Measurements from ENCODE around the gene CHD2.

- no peak for TF ChIP-seq POLR2AphosphoS5 (IDR thresholded peaks at IDR 0.05; ENCODE audit: low read depth, low read length)
- TF ChIP-seq TAF1 (IDR thresholded peaks at IDR 0.05; ENCODE audit: borderline replicate concordance, insufficient read depth, low read length), result no peak
- TF ChIP-seq SIN3A (IDR thresholded peaks at IDR 0.05; ENCODE audit: borderline replicate concordance, insufficient read depth, low read length), result no peak
- TF ChIP-seq REST (IDR thresholded peaks at IDR 0.05; ENCODE audit: insufficient read depth in 1 of 2, low read depth in 2 of 2, low read length in 2 of 2), result no peak
- no peak for TF ChIP-seq FOXP2 (optimal IDR thresholded peaks at IDR 0.05; ENCODE audit: borderline replicate concordance, extremely low read depth, extremely low read length, insufficient read depth)
Observed at GRCh38 chr15:92955706-92956105, 55.6 kb downstream of the CHD2 start.

All from PFSK-1 (cell line).